CD4-positive, alpha-beta T cell treated with Interleukin-1 beta for 1 hour (primary cell): Measurements from ENCODE around the gene NCKAP5.

Experiments used
- DNase-seq, 2 donors: peaks; one replicate each; pipeline ENCODE4 v3.0.0-alpha.2; 2020 to 2022

NCKAP5 gene

DNA sequence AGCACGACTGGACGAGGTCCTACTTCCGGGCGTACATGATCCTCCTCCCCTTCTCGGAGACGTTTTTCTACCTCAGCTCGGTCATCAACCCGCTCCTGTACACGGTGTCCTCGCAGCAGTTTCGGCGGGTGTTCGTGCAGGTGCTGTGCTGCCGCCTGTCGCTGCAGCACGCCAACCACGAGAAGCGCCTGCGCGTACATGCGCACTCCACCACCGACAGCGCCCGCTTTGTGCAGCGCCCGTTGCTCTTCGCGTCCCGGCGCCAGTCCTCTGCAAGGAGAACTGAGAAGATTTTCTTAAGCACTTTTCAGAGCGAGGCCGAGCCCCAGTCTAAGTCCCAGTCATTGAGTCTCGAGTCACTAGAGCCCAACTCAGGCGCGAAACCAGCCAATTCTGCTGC, 923.1 kb downstream of the NCKAP5 start:
- DNase-seq, result no peak

DNA sequence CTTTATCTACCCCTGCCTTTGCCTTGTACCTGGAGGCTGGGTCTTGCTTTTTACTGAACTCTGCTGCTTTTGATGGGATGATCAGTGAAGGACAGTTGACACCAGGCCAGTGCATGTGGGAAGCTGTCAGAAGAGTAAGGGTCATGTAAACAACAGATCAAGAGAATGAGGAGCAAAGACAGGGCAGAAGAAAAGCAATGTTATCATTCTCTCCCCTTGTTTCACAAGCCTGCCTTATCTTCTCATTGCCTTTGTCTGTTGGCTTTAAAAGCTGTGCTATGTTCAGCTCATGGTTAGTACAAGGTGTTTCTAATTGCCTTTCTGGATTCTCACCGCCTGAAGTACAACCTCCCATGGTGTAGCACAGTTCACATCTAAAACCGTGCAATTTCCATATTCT, 925.8 kb downstream of the NCKAP5 start:
- no peak for DNase-seq

DNA sequence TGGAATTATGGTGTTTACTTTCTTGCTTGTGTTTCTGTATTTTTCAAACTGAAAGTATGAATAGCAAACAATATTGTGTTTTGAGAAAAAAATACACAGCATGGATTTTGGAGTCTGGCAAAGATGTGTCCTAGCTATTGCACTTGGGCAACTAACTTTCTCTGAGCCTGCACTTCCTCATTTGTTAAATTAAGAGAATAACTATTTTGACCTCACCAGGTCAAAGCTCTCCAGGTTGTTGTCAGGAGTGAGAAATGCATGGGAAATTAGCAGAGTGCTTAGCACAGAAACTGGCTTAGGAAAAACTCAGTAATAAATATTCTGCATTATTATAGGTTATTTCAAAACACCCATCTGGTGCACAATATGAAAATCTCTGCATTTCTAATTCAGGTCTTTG, 926.4 kb downstream of the NCKAP5 start:
- DNase-seq, result no peak

DNA sequence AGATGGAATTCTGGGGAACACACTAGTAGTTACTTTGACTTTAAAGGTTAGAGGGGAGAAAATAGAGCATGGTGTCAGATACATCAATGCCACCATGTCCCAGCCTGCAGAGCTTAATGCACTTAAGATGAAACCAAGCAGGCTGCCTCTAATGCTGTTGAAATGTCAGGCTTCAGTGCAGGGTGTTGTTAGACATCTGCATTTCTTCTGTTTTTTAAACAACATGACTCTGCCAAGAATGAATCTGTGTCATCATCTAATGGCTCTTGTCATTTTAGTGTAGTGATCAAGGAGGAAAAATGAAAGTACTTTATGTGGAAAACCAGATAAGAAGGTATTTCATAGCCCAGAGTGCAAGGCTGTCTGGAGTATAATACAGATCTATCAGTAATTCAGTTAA, 928.1 kb downstream of the NCKAP5 start:
- no peak for DNase-seq

DNA sequence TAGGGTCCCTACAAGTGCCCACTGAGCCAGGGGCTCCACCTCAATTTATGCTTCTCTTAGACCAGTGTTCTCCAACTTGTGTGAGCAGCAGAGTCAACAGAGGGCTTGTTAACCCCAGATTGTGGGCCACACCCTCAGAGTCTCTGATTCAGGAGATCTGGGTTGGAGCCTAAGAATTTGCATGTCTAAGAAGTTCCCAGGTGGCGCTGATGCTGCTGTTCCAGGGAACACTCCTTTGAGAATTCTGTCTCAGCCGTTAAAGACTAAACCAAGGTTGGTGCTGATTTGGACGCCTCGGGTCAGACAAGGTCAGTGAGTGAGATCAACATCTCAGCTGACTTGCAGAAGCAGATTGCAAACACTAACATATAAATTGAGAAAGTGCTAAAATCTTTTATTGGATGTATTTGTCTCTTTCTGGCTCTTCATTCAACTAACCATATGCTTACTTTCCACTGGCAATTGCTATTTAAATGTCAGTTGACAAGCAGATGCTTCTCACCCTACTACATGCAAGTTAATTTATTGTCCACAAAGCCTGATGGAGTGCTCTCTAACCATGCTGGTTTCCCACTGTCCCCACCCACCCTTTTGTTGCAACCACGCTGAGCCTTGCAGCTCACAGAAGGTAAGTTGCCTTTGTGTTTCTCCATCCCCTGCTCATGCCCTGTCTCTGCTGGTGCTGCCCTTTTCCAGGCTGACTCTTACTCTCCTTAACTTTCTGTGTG, 929.8 kb downstream of the NCKAP5 start:
- no peak for DNase-seq

DNA sequence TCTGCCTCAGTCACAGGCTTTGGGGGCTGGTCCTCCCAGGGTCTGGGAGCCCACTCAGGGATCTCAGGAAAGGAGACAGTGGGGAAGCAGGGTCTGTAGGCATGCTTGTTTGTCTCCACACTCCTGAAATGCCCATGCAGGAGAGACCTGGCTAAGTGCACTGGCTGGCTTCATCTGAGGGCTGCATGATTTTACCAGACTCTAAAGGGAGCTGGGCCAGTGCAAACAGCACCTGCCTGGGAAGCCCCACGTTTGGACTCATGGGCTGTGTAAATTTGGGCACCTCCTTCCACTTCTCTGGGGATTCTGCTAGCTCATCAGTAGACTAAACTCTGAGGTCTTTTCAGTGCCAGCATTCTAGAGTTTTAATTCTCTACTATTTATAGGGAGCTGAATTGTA, 931.9 kb downstream of the NCKAP5 start:
- DNase-seq, result no peak

DNA sequence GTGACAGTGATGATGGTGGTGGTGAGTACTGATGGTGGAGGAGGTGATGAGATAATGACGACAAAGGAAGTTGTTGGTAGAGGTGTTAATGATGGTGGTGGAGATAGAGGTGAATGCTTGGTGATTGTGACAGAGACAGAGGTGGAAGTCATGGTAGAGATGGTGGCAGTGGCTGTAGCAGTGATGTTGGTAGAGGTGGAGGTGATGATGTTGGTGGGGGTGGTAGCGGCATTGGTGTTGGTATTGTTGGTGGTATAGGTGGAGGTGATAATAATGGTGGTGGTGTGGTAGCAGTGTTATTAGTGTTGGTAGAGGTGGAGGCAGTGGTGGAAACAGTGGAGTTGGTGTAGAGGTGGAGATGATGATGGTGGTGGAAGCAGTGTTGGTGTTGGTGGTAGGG, 934.6 kb downstream of the NCKAP5 start:
- DNase-seq, result no peak

DNA sequence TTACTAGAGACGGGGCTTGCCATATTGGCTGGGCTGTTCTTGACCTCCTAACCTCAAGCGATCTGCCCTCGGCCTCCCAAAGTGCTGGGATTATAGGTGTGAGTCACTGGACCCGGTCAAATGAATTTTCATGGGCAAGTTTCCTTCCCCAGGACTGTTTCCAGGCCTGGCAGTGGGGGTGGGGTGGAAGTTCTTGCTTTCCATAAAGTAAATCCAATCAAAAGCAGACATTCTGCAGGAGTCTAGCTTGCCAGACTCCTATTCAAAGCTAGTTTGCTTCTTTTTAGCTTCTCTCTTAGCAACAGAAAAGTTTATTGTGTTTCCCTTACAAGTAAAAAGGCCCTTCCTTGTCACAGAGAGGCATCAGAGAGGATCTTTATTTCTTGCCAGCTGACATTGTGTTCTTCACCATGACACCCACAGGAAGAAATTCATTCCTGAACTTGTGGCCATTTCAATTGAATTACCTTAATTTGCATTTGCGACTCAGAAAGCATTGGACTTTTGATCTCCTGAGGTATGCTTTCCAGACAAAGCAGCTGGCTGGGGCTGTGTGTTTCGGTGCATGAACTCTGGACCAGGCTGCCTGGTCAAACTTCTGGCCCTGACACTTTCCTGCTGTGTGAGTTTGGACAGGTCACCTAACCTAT, 936.1 kb downstream of the NCKAP5 start:
- no peak for DNase-seq

DNA sequence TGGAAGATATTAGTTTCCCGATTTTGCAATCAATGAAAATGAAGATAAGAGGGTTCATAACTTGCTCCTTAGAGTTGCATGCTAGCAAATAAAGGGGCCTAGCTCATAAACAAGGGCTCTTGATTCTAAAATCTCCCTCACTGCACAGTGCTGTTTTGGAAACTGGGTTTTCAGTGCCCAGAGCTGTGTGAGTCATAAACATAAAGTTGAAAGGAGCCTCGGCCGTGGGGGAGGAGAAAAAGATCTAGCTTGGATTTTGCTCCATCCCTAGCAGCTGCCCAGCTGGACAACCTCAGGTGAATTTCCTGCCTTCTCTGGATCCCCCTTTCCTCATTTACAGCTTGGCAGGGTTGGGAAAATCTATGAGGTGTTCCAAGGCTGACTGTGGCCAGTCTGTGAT, 940.7 kb downstream of the NCKAP5 start:
- no peak for DNase-seq

DNA sequence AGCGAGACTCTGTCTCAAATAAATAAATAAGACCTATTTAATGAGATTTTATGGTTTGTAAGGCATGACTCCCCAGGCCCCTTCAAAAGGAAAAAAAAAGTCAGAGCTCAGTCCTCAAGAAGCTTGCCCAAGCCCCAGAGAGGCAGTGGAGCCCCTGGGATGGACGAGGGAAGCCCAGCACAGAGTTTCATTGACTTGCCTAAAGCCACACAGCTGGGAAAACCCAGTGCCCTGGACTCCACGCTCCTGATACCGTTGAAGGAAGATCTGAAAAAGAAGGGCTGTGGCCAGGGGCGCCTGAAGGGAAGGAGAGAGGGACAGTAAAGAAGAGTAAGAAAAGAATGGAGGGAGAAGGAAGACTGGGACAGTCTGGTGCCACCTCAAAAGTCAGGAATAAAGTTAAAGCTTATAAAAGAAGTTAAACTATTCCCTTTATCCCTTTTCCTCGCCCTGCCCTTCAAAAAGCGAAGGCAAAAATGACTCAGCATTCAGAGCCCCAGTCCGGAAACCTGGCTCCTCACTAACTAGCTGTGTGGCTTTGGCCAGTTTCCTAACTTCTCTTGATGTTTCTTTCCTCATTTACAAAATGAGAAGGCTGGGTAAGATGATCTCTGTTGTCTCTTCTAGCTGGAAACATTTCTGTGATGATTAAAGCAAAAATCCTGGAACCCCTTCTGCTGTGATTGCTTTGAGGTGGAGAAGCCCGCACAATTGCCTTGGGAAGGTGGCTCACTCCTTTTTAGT, 945.0 kb downstream of the NCKAP5 start:
- DNase-seq, result no peak
